Karpas-422 (cell line): ENCODE results near the gene WIZ. TPM values are rescaled to one million over a fixed set of nuclear protein-coding genes. Genes with fewer than 3 reads are reported as not detected.

Experiments used
- DNase-seq: peaks from one replicate; pipeline ENCODE4 v3.0.0-alpha.2; 2015
- H2AFZ ChIP-seq: fragments of 200-600 bp; sonication (generic); 2 replicates; pipeline ENCODE4 v1.6.1; 2014; ENCODE audit warnings: antibody characterized with exemption, low read length, mixed read lengths
- H3K27ac ChIP-seq: fragments of 200-600 bp; sonication (generic); 2 replicates; pipeline ENCODE4 v1.5.1; 2014; ENCODE audit warnings: mild to moderate bottlenecking, low read length, moderate library complexity
- H3K27me3 ChIP-seq: fragments of 200-600 bp; sonication (generic); 2 replicates; pipeline ENCODE4 v1.6.1; 2014; ENCODE audit warnings: low read length, mixed read lengths
- H3K36me3 ChIP-seq: fragments of 200-600 bp; sonication (generic); 2 replicates; pipeline ENCODE4 v1.6.1; 2014; ENCODE audit warnings: low read length, mixed read lengths; ENCODE audit not compliant: insufficient read depth
- H3K4me1 ChIP-seq: fragments of 200-600 bp; sonication (generic); 2 replicates; pipeline ENCODE4 v1.6.1; 2014; ENCODE audit warnings: mild to moderate bottlenecking, low read length, mixed read lengths
- H3K4me2 ChIP-seq: fragments of 200-600 bp; sonication (generic); 2 replicates; pipeline ENCODE4 v1.6.1; 2014; ENCODE audit warnings: low read length, low read depth, mild to moderate bottlenecking; ENCODE audit not compliant: poor library complexity, severe bottlenecking
- H3K4me3 ChIP-seq: fragments of 200-600 bp; sonication (generic); 2 replicates; pipeline ENCODE4 v1.5.1; 2014; ENCODE audit warnings: mild to moderate bottlenecking, antibody characterized with exemption, low read length, mixed read lengths
- H3K79me2 ChIP-seq: fragments of 200-600 bp; sonication (generic); 2 replicates; pipeline ENCODE4 v1.6.1; 2014; ENCODE audit warnings: mild to moderate bottlenecking, low read length, mixed read lengths
- H3K9ac ChIP-seq: fragments of 200-600 bp; sonication (generic); 2 replicates; pipeline ENCODE4 v1.6.0; 2014; ENCODE audit warnings: low read length
- H3K9me2 ChIP-seq: fragments of 200-600 bp; sonication (generic), shearing (Covaris generic); replicated peaks from 2 replicates; pipeline ENCODE4 v1.6.0; 2014; ENCODE audit warnings: mild to moderate bottlenecking, low read length, moderate library complexity; ENCODE audit not compliant: insufficient read depth
- H3K9me3 ChIP-seq: fragments of 300-700, 200-600 bp; sonication (generic); 2 replicates; pipeline ENCODE4 v1.6.1; 2014; ENCODE audit warnings: low read length, mixed read lengths
- H4K20me1 ChIP-seq: fragments of 200-600 bp; sonication (generic); 2 replicates; pipeline ENCODE4 v1.6.1; 2014; ENCODE audit warnings: mild to moderate bottlenecking, antibody characterized with exemption, low read length, low read depth; ENCODE audit not compliant: insufficient read depth
- total RNA-seq: library from RNA; depleted of rRNA; stranded (reverse); fragments of >200 nt; shearing (Covaris generic); gene quantifications from 2 replicates; pipeline ENCODE4 v1.2.3, GENCODE V29; 2014; ENCODE audit warnings: low replicate concordance

The WIZ gene
- total RNA-seq, 1 experiment from 2014 or later, result 5.4 TPM

DNA sequence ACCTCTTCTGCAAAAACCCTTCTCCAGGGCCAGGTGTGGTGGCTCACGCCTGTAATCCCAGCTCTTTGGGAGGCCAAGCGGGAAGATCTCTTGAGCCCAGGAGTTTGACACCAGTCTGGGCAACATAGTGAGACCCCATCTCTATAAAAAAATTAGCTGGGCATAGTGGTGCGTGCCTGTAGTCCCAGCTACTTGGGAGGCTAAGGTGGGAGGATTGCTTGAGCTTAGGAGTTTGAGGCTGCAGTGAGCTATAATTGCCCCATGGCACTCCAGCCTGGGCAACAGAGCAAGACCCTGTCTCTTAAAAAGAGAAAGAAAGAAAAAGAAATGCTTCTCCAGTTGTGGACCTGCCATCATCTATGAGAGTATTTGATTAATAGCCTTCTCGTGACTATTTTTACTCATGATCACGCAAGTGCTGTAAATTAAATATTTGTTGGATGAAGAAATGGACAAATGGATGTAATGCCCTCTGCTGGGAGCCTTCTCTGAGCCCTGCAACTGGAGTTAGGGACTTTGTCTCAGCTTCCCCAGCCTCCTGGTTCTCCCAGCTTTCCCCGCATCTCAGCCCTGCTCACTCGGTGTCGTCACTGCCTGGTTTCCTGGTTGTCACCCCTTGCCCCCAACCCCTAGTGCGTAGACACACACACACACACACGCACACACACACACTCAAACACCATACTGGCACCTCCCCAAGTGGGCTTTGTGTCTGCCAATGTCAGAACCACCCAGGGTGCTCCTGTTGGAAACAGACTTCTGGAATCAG, 12.2 kb downstream of the WIZ start:
- Histone ChIP-seq H3K27me3 (no peaks in the 10 kb centered on the region), H3K9me2 (no peaks in the 10 kb centered on the region), H2AFZ (no peak overlapping the region), H3K4me3 (no peak overlapping the region), H3K27ac (no peak overlapping the region), H3K9ac (no peak overlapping the region), H3K4me1 (peaks cover 9% of the 10 kb centered on the region), H3K9me3 (no peaks in the 10 kb centered on the region), H3K36me3 (no peaks in the 10 kb centered on the region), H4K20me1 (no peaks in the 10 kb centered on the region), H3K79me2 (no peaks in the 10 kb centered on the region), H3K4me2 (no peak overlapping the region)
- DNase-seq, result no peak

DNA sequence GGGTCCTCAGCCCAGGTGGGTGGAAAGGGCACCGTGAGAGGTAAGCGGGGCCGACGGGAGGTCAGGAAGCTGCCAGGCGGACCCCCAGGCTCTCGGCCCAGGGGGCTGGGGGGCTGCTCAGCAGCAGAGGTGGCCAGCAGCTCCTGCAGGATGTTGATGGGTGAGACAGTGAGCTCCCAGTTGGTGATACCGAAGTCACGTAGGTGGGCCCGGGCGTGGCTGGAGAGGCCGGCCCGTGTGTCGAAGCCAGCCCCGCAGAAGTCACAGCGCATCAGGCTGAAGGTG, 13.0 kb downstream of the WIZ start:
- H2AFZ ChIP-seq, result no peak overlapping the region
- H3K27me3 ChIP-seq, result no peaks in the 10 kb centered on the region
- H3K4me2 ChIP-seq, result no peak overlapping the region
- peaks cover 5% of the 10 kb centered on the region for H3K79me2 ChIP-seq
- H3K4me1 ChIP-seq, result peaks cover 9% of the 10 kb centered on the region
- H3K36me3 ChIP-seq, result no peaks in the 10 kb centered on the region
- no peaks in the 10 kb centered on the region for H3K9me3 ChIP-seq
- no peaks in the 10 kb centered on the region for H3K9me2 ChIP-seq
- no peak overlapping the region for H3K9ac ChIP-seq
- H4K20me1 ChIP-seq, result no peaks in the 10 kb centered on the region
- DNase-seq, result no peak
- no peak overlapping the region for H3K27ac ChIP-seq
- no peak overlapping the region for H3K4me3 ChIP-seq

DNA sequence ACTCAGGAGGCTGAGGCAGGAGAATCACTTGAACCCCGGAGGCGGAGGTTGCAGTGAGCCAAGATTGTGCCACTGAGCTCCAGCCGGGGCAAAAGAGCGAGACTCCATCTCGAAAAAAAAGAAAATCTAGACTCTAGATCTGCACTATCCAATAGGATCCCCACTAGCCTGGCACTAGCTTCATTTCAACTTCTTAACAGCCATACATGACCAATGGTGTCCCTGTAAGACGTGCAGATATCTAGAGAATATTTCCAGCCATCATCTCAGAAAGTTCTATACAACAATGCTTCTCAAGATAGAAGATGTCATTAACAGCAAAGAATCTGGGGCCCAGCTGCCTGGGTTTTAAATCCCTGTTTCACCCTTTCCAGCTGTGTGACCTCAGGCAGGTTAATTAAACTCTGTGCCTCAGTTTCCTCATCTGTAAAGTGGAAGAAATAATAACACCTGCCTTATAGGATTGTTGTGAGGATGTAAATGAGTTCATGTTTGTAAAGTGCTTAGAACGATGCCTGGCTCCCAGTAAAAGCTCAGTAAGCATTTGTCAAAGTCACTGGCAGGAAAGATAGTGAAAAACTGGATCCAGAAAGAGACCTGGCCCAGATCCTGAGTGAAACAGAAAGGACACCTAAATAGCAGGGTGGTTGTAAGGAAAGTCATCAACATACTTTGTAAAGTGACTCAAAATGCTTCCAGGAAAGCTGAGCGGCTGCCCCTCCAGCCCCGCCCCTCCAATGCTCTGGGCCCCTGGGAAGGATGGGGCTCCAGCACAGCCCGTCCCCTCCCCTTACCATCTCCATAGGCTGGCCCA, 13.5 kb downstream of the WIZ start:
- Histone ChIP-seq H4K20me1 (no peaks in the 10 kb centered on the region; the same call in 1 of the 2 replicates), H3K79me2 (peaks cover 10% of the 10 kb centered on the region), H3K4me1 (peaks cover 13% of the 10 kb centered on the region), H3K27ac (no peak overlapping the region), H3K27me3 (no peaks in the 10 kb centered on the region), H3K36me3 (no peaks in the 10 kb centered on the region), H3K9ac (no peak overlapping the region), H3K4me3 (no peak overlapping the region), H2AFZ (no peak overlapping the region), H3K9me2 (no peaks in the 10 kb centered on the region), H3K9me3 (no peaks in the 10 kb centered on the region), H3K4me2 (no peak overlapping the region)
- no peak for DNase-seq

DNA sequence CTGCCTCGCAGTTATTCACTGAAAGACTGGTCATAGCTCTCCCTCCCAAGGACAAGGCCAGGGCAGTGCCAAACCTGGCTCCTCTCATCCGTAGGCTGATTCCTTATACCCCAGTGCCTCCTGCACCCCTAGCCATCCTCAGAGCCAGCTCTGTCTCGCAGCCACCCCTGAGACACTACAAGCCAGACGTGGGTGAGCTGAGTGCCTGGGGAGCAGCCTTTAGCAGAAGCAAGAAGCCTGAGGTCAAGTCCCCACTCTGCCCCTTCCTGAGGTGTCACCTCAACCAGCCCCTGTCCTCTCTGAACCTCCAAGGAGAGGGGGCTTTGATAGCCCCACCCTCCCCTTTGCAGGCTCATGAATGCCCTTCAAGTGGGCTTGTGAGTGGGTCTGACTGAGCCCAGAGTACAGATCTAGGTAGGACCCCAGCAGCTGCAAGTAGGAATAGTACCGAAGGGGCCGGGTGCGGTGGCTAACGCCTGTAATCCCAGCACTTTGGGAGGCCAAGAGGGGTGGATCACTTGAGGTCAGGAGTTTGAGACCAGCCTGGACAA, 16.2 kb downstream of the WIZ start:
- Histone ChIP-seq H4K20me1 (peaks cover 14% of the 10 kb centered on the region; the same call in 1 of the 2 replicates), H3K4me3 (peak overlapping the region; percentile 90; the same call in 1 of the 2 replicates), H3K4me1 (peaks cover 22% of the 10 kb centered on the region), H3K9ac (peak overlapping the region; percentile 82), H3K4me2 (peak overlapping the region; percentile 91), H3K79me2 (peaks cover 37% of the 10 kb centered on the region), H3K9me2 (no peaks in the 10 kb centered on the region), H3K27me3 (no peaks in the 10 kb centered on the region), H3K27ac (no peak overlapping the region), H3K9me3 (no peaks in the 10 kb centered on the region), H2AFZ (peak overlapping the region; percentile 96; the same call in 1 of the 2 replicates), H3K36me3 (no peaks in the 10 kb centered on the region)
- DNase-seq, result no peak

DNA sequence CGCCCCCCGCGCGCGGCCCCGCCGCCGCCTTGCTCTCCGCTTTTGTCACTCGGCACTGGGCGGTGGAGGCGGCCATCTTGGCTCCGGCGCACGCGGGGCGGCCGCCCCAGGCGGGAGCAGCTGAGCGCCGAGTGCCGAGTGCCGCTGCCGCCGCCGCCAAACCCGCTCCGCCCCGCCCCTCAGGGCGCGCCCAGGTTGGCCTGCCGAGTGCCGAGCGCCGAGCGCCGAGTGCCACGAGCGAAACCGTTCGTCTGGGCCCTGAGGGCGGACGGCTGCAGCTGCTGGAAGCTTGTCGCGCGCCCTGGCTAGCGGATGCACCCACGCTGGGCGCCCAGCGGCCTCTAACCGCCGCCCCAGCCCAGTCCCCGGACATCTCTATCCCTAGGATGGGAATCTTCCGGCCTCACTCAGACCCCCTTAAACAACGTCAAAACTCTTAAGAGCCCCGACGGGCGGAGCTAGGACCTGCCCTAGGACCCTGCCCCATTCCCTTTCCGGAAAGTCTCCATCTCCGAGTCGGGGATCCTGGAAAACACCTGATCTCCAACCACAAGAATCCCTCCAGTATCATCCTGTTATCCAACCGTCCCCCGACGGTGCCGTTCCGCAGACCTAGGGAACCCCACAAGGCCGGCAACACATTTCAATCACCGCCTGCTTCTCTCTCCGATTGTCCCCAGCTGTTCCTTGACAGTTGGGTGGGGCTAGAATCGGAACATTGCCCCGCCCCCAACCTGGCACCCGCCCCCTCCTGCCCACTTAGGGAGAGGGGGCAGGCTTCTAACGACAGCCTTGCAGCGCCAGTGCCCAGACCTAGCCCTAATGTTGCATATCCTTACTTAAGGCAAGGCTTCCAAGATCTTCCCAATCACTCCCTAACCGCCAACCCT, 16.9 kb downstream of the WIZ start:
- Histone ChIP-seq H3K79me2 (peaks cover 42% of the 10 kb centered on the region), H3K27ac (no peak overlapping the region), H3K9ac (peak overlapping the region; percentile 82), H2AFZ (peak overlapping the region; percentile 96), H4K20me1 (peaks cover 14% of the 10 kb centered on the region; the same call in 1 of the 2 replicates), H3K9me2 (no peaks in the 10 kb centered on the region), H3K4me1 (peaks cover 22% of the 10 kb centered on the region), H3K9me3 (no peaks in the 10 kb centered on the region), H3K27me3 (no peaks in the 10 kb centered on the region), H3K36me3 (no peaks in the 10 kb centered on the region), H3K4me3 (peak overlapping the region; percentile 90), H3K4me2 (peak overlapping the region; percentile 91)
- peak; percentile 96 for DNase-seq

DNA sequence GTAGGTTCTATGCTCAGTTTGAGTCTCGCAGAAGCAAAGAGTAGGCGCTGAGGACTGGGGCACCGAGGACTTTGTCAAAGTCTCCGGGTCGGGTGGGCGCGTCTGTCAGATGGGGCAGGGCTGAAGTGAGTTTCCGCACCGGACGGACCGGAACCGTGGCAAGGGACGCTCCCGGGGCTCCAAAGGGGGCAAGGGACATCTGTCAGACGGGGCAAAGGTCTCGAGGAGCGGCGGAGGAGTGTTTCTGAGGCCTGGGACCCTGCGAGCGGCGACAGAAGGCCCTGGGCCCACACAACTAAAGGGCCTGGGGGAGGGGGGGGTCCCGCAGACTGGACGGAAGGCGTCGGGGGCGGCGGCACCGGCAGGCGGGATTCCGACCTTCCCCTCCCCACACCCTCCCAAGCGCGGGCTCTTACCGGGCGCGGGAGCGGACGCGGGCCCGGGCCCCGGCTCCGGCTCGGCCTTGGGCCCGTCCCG, 17.7 kb downstream of the WIZ start:
- Histone ChIP-seq H3K27me3 (no peaks in the 10 kb centered on the region), H3K4me3 (peak overlapping the region; percentile 78), H3K36me3 (peaks cover 5% of the 10 kb centered on the region), H3K79me2 (peaks cover 42% of the 10 kb centered on the region), H3K9ac (peak overlapping the region; percentile 81), H3K4me2 (peak overlapping the region; percentile 86), H3K4me1 (peaks cover 22% of the 10 kb centered on the region), H3K9me3 (no peaks in the 10 kb centered on the region), H3K9me2 (no peaks in the 10 kb centered on the region), H4K20me1 (peaks cover 14% of the 10 kb centered on the region; the same call in 1 of the 2 replicates), H2AFZ (no peak overlapping the region), H3K27ac (peak overlapping the region; percentile 12; the same call in 1 of the 2 replicates)
- DNase-seq, result peak; percentile 66

DNA sequence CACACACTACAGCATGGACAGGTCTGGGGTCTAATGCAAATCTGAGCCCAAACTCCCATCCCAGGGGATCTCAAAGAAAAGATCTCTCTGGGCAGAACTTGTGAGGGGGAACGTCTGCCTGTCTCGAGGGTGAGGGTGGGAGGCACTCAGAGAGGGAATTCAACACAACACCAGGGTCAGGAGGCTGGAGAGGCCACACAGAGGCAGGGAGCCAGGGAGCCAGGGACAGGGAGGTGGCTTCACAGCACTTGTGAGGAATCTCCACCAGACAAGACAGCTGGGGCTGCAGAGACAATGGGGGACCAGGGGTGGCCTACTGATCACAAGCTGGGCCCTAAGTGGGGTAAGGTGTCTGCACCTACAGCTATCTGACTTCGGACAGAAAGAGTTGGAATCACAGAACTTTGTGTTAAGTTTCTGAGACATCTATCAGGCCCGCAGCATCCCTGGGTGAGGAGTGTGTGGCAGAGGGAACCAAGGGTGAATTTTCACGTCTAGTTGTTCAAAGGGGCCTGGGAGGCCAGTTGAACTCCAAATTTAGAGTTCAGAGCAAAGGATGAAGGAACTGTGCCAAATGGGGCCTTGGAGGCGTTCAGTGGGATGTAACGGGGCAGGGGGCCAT, 18.2 kb downstream of the WIZ start:
- Histone ChIP-seq H3K79me2 (peaks cover 42% of the 10 kb centered on the region), H3K9me3 (no peaks in the 10 kb centered on the region), H3K9me2 (no peaks in the 10 kb centered on the region), H3K9ac (peak overlapping the region; percentile 81), H3K4me3 (peak overlapping the region; percentile 78), H3K4me1 (peaks cover 22% of the 10 kb centered on the region), H2AFZ (no peak overlapping the region), H4K20me1 (peaks cover 14% of the 10 kb centered on the region; the same call in 1 of the 2 replicates), H3K27me3 (no peaks in the 10 kb centered on the region), H3K27ac (peak overlapping the region; percentile 12; the same call in 1 of the 2 replicates), H3K36me3 (peaks cover 6% of the 10 kb centered on the region), H3K4me2 (peak overlapping the region; percentile 86)
- no peak for DNase-seq
